ENCODE measurements around the gene DNAH11. TPM values are rescaled to one million over a fixed set of nuclear protein-coding genes. Genes with fewer than 3 reads are reported as not detected.

Gene DNAH11
- total RNA-seq, 1 experiment from 2014 or later: 0.39 TPM

- intact Hi-C loops (cut with micrococcal nuclease): no loop called here
- Histone ChIP-seq H2AFZ (ENCODE audit: low read depth, low read length, poor library complexity, severe bottlenecking) (no peak overlapping the region), H3K27ac (ENCODE audit: low read depth, low read length) (no peak overlapping the region), H3K9me3 (ENCODE audit: control insufficient read depth in 1 of 2, insufficient read depth in 1 of 2, low read depth in 1 of 2, low read length in 2 of 2) (no peaks in the 10 kb centered on the region), H4K20me1 (ENCODE audit: insufficient read depth) (no peaks in the 10 kb centered on the region), H3K36me3 (ENCODE audit: control insufficient read depth in 1 of 2, insufficient read depth in 2 of 2, low read length in 2 of 2) (no peaks in the 10 kb centered on the region), H3K9ac (ENCODE audit: low read length) (no peak overlapping the region), H3K4me3 (replicated peaks in 1 of 2; ENCODE audit: low read depth in 1 of 2, low read length in 2 of 2) (no peak overlapping the region), H3K4me1 (ENCODE audit: control insufficient read depth in 1 of 2, insufficient read depth in 2 of 2, low read length in 2 of 2) (no peaks in the 10 kb centered on the region), H3K4me2 (ENCODE audit: low read length) (no peak overlapping the region), H3K27me3 (ENCODE audit: insufficient read depth, low read length) (no peaks in the 10 kb centered on the region), H3K79me2 (ENCODE audit: insufficient read depth, low read length) (no peaks in the 10 kb centered on the region), H3K9me2 (ENCODE audit: insufficient read depth) (no peaks in the 10 kb centered on the region)
- ChIA-PET POLR2A (no interaction called here), RAD21 (ENCODE audit: low non-redundant PET in 1 of 2, low total read pairs in 2 of 2, uncharacterized antibody in 2 of 2, unreplicated experiment in 2 of 2) (no interaction called here), CTCF (no interaction called here)
- no peak for DNase-seq (ENCODE audit: low read depth, low spot score)
- BruUV-seq (replicated peaks): no TSS peak
- no peak for ATAC-seq
- TF ChIP-seq TCF7L2 (IDR thresholded peaks at IDR 0.05; ENCODE audit: borderline replicate concordance, extremely low read depth, insufficient read depth, insufficient read length) (no peak), POLR2AphosphoS5 (IDR thresholded peaks at IDR 0.05; ENCODE audit: low read depth, low read length) (no peak), SRF (IDR thresholded peaks at IDR 0.05; ENCODE audit: low read depth) (no peak), CBX3 (IDR thresholded peaks at IDR 0.05; ENCODE audit: low read depth) (no peak), CTCF (IDR thresholded peaks at IDR 0.05 in 2 of 3, conservative IDR thresholded peaks at IDR 0.05 in 1 of 3; ENCODE audit: borderline replicate concordance in 1 of 3, insufficient read depth in 1 of 3, low read depth in 2 of 3, low read length in 2 of 3) (no peak), POLR2A (IDR thresholded peaks at IDR 0.05; ENCODE audit: borderline replicate concordance, extremely low read depth, insufficient read depth, insufficient read length) (no peak), ATF3 (IDR thresholded peaks at IDR 0.05) (no peak), EZH2phosphoT487 (IDR thresholded peaks at IDR 0.05; ENCODE audit: borderline replicate concordance) (no peak), ZNF274 (IDR thresholded peaks at IDR 0.05; ENCODE audit: low read depth, low read length) (no peak), SIN3A (IDR thresholded peaks at IDR 0.05; ENCODE audit: low read depth) (no peak), CEBPB (IDR thresholded peaks at IDR 0.05; ENCODE audit: low read depth) (no peak), FOSL1 (IDR thresholded peaks at IDR 0.05; ENCODE audit: low read depth) (no peak), EGR1 (IDR thresholded peaks at IDR 0.05; ENCODE audit: low read depth) (no peak), SP1 (IDR thresholded peaks at IDR 0.05; ENCODE audit: low read depth) (no peak), RAD21 (IDR thresholded peaks at IDR 0.05; ENCODE audit: low read depth) (no peak), YY1 (IDR thresholded peaks at IDR 0.05; ENCODE audit: extremely low read depth, insufficient replicate concordance, low read depth, low read length) (no peak), ELF1 (IDR thresholded peaks at IDR 0.05; ENCODE audit: borderline replicate concordance, low read depth) (no peak)
Measured at GRCh38 chr7:21758286-21758685, 215.4 kb downstream of the DNAH11 start.

Data from HCT116 (cell line).